Motor neuron (in vitro differentiated cells): ENCODE data around the gene BCAS3. TPM values are rescaled to one million over a fixed set of nuclear protein-coding genes. Genes with fewer than 3 reads are reported as not detected.

Source experiments
- ATAC-seq, 8 experiments: fragments of 200-7000 bp; cut with Tn5 transposase; replicated peaks in 6 of 8; 2 replicates each; pipeline ENCODE4 v1.8.0; 2021; ENCODE audit warnings: mild to moderate bottlenecking in 8 of 8, moderate library complexity in 8 of 8
- H3K27ac ChIP-seq, 2 donors: fragments of 250-450 bp; sonication (Bioruptor Pico); 2 replicates each; pipeline ENCODE4 v1.9.0; 2021; ENCODE audit warnings: antibody characterized with exemption in 2 of 2, mild to moderate bottlenecking in 2 of 2, moderate library complexity in 1 of 2
- H3K4me1 ChIP-seq, 2 donors: fragments of 250-450 bp; sonication (Bioruptor Pico); replicated peaks in 1 of 2; 2 replicates each; pipeline ENCODE4 v1.6.1; 2021; ENCODE audit warnings: antibody characterized with exemption in 2 of 2, mild to moderate bottlenecking in 2 of 2, moderate library complexity in 1 of 2
- H3K4me3 ChIP-seq, 5 donors: fragments of 250-450 bp; sonication (Bioruptor Pico); 2 replicates each; pipeline ENCODE4 v1.9.0; 2021; ENCODE audit warnings: antibody characterized with exemption in 5 of 5, mild to moderate bottlenecking in 5 of 5, moderate library complexity in 4 of 5
- WGBS, 10 experiments: fragments of 450-650 bp; shearing (Covaris generic); methylation state at CpG; one replicate each; pipeline ENCODE4 v1.0.0; 2022; 5-methylcytosine and 5-hydroxymethylcytosine counted together
- in situ Hi-C, 9 experiments: fragments of 400-800 bp; cut with MboI; loops; one replicate each; pipeline ENCODE4 v1.15.0; 2021; ENCODE audit warnings: low sequenced_read_pairs in 9 of 9, low pct_unique_long_range_greater_than_20kb in 2 of 9; ENCODE audit not compliant: unreplicated experiment in 9 of 9
- total RNA-seq, 8 experiments: library from RNA; unstranded; fragments of 300-600 nt; gene quantifications; 2 replicates each; pipeline versions ENCODE4 v1.2.3 to v1.2.4, GENCODE V29; 2022

The BCAS3 gene
- total RNA-seq, 8 experiments from 2014 or later = 18.1 to 45.4 (median 26.8) TPM

DNA sequence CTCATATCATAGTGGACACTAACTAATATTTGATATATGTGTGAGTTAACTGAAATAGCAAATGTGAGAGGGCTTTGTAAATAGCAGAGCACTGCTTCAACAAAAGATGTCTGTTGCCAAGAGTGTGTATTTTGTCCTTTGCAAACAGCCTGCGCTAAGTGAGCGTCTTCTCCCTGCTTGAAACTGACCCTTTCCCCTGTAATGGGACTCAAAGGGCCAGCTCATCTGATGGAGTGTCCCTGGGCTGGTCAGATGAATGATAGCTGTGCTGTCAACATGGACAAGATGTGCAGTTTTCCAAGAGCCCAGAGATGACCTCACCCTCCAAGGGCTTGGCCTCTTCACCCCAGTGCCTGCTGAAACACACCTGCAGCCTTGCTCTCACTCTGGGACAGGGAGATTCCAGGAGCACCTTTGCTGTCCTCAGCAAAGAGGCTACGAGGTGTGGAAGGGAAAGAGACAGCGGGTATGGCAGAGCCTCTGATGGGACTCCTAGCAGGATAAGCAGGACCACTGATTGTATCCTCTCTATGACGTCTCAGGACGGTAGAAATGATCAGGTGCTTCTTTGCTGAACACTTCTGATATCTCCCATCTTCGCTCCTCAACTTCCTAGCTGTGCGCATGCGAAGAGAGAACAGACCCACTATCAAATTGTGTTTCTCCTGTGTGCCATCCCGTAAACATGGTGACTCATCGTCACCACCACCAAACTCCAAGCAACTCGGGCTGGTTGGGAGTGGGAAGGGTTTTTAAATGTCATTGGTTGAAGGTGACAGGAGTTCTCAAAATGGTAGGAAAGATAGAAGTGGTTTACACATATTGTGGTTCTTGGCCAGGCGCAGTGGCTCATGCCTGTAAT lies 686.2 kb downstream of the BCAS3 start:
- Histone ChIP-seq H3K4me3 (no peak overlapping the region), H3K27ac (no peak overlapping the region), H3K4me1 (peaks cover 0 to 4% of the 10 kb centered on the region in 2 donors)
- 80 to 100% (median 98%) methylated on average over 1 to 8 of the region's 13 CpGs; no CpG with 5 or more reads in 2 of the 10 experiments for WGBS, 10 experiments
- in situ Hi-C loops = no loop called here
- peak in 1 of 8 experiments; percentile 18 for ATAC-seq

DNA sequence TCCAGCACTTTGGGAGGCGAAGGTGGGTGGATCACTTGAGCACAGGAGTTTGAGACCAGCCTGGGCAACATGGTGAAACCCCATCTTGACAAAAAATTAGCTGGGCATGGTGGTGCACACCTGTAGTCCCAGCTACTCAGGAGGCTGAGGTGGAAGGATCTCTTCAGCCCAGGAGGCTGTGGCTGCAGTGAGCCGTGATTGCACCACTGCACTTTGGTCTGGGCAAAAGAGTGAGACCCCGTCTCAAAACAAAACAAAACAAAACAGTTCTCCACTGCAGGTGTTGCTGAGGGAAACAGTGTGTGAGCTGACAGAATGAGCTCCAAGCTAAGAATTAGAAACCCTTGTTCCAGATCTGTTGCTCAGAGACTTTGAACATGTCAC lies 686.8 kb downstream of the BCAS3 start:
- Histone ChIP-seq H3K4me3 (no peak overlapping the region), H3K4me1 (peaks cover 4 to 11% of the 10 kb centered on the region in 2 donors), H3K27ac (no peak overlapping the region)
- no peak for ATAC-seq
- in situ Hi-C loops = no loop called here
- 97 to 100% (median 100%) methylated on average over 1 to 3 of the region's 3 CpGs; no CpG with 5 or more reads in 5 of the 10 experiments for WGBS, 10 experiments

DNA sequence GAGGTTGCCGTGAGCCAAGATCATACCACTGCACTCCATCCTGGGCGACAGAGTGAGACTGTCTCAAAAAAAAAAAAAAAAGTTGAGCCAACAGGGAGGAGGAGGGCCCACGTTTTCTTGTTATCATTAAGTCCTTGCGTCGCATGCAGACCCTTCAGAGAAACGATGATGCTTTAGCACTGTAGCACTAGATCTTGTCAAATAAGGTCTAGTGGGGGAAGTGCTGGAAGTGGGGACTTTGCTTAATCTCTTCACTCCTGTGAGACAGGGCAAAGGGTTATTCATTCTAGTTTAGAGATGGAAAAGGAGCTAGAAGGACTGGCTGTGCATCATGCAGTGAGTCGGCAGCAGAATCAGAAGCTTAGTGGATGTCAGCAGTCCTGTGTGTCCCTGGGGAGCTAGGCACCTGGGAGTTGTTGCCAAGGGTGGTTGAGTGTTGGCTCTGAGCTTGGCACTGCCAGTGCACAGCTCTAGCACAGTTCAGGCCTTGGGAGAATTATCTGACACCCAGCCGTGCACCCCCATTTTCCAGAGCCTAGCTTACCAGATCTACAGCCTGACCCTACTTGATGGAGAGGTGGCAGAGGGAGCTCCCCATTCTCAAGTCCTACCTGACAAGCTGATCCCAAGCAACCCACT lies 688.5 kb downstream of the BCAS3 start:
- in situ Hi-C loops = no loop called here

DNA sequence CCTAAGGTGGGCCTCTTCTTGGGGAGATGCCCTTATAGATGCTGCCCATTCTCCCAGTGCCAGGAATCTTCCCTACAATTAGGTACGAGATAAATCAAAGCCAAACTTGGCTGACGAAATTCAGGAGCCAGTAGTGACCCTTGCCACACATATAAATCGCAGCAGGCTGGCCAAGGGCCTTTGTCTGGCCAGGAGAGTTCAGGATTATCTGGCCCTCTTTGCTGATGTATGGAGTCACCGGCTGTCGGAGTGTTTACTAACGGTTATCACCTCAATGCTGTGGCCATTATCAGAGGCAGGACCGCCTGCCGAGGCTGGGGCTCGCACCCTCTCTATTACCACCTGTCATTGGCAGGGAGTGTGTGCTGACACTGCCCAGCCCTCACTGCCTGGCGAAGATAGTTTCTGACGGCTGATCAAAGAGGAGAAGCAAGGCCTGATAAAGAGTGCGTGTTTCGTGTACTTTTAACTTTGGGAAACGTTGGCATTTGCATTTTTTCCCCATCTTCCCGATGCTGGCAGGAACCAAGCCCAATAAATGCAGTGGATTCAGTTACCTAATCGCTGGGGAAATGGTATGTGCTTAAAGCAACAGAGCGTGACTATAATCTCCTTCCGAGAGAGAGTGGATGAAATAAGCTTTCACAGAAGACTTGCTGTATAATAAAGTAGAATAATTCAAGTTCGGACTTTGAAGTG lies 689.2 kb downstream of the BCAS3 start:
- 67 to 100% (median 73%) methylated on average over 2 to 14 of the region's 19 CpGs; no CpG with 5 or more reads in 3 of the 10 experiments for WGBS, 10 experiments
- Histone ChIP-seq H3K27ac (no peak overlapping the region), H3K4me1 (peaks cover 5 to 12% of the 10 kb centered on the region in 2 donors), H3K4me3 (no peak overlapping the region)
- in situ Hi-C loops = no loop called here
- peak in 3 of 8 experiments; percentile 23 to 55 (median 31) for ATAC-seq

More for the DNA sequence above, 688.5 kb downstream of the BCAS3 start:
- 70 to 100% (median 88%) methylated on average over 3 to 7 of the region's 8 CpGs; no CpG with 5 or more reads in 2 of the 10 experiments for WGBS, 10 experiments
- Histone ChIP-seq H3K4me1 (peaks cover 5 to 12% of the 10 kb centered on the region in 2 donors), H3K27ac (no peak overlapping the region), H3K4me3 (no peak overlapping the region)
- no peak for ATAC-seq

DNA sequence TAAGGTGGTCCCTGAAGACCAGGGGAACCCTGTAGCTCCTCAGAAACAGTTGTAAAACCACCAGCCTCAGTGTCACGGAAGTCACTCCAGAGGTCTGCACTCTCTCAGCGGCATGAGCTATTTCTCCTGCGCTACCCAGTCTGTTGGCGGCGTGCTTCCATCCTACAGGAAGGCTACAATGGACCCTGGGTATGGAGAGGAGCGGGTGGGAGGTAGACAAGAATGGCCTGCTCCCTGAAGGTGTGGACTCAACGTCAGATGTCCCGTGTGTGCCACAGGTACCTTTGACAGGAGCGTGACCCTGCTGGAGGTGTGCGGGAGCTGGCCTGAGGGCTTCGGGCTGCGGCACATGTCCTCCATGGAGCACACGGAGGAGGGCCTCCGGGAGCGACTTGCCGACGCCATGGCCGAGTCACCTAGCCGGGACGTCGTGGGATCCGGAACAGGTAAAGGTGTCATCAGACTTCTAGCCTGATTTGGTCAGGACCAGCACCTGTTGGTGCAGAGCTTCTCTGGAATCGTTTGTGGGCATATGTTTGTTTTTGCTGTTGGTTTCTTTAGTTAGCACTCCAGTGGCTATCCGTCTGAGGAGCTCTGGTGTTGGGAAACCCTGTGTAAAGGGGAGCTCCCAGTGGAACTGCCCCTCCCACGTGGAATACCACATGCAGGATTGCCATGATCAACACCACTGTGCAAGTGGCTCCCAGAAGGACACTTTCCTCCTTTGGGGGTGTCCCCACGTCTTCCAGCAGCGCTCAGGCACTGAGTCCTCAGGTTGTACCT lies 690.6 kb downstream of the BCAS3 start:
- in situ Hi-C loops = no loop called here
- Histone ChIP-seq H3K4me3 (no peak overlapping the region), H3K4me1 (peaks cover 5 to 12% of the 10 kb centered on the region in 2 donors), H3K27ac (no peak overlapping the region)
- WGBS, 10 experiments = 60 to 100% (median 94%) methylated on average over 1 to 6 of the region's 27 CpGs; no CpG with 5 or more reads in 4 of the 10 experiments
- no peak for ATAC-seq

DNA sequence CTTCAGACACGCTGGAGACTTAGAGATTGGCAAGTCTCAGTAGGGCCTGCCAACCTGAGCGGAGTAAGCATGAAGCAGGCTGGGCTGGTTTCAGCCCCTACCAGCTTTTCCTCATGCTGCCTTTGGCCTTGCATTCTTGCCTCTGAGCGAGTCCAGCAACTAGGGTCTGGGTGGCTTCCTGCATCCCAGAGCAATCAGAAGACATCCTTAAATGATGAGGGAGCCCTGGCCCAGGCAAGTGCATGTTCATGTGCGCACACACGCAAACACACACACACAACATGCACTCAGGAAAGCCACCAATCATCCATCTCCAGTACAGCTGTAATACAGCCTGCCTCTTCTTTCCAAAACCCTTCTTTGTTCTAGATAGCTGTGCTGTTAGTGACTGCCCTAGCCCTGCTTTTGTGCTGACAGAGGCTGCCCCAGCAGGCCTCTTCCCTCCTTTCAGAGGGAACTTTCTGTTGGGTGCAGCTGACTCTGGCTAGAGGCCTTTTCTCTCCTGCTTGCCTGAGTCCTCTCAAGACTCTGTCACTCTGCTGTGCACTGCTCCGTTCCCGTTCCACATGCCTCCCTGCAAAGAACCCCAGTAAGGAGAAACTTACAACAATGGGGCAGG lies 691.3 kb downstream of the BCAS3 start:
- WGBS, 10 experiments = 60 to 100% (median 100%) methylated on average over 1 to 2 of the region's 7 CpGs; no CpG with 5 or more reads in 5 of the 10 experiments
- peak in 5 of 8 experiments; percentile 68 to 90 (median 79) for ATAC-seq
- Histone ChIP-seq H3K4me3 (no peak overlapping the region), H3K27ac (peak overlapping the region in 1 of 2 donors; percentile 1), H3K4me1 (peaks cover 5 to 12% of the 10 kb centered on the region in 2 donors)
- in situ Hi-C loops = no loop called here

DNA sequence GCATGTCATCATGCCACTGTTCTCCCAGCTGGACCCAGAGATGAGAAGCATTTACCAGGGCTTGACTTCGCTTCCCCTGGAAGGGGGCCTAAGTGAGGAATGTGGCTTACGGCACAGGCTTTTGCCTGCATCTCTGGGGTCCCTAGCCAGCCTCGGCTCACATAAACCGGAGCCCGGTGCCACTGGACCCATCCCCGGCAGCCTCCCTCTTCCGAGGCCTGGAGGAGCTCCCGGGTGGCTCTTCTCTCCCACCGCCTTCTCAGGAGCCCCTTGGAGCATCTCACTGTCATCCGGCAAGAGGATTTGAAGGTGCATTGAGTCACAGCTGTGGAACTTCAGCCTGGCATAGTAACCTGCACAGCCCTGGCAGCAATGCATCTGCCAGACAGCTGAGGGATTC lies 692.1 kb downstream of the BCAS3 start:
- H3K4me1 ChIP-seq = peaks cover 5 to 12% of the 10 kb centered on the region in 2 donors
- H3K4me3 ChIP-seq = no peak overlapping the region
- ATAC-seq = no peak
- in situ Hi-C loops = no loop called here
- WGBS, 10 experiments = 83 to 100% (median 91%) methylated on average over 1 to 6 of the region's 10 CpGs; no CpG with 5 or more reads in 3 of the 10 experiments
- H3K27ac ChIP-seq = no peak overlapping the region

DNA sequence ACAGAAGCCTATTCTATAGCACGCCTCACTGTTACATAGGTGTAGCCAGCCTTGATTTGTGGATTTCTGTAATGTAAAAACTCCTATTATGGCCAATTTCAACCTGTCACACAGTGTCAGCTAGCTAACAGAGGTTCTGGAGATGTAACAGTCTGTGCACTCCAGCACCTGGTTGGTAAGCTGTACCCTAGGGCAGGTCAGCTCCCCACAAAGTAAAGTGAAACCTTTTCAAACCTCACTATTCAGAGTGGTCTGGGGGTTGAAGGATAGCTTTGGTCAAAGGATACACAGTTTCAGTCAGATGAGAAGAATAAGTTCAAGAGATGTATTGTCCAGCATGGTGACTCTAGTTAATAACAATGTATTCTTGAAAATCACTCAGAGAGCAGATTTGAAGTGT lies 693.5 kb downstream of the BCAS3 start:
- Histone ChIP-seq H3K4me1 (peaks cover 5 to 12% of the 10 kb centered on the region in 2 donors), H3K4me3 (no peak overlapping the region), H3K27ac (no peak overlapping the region)
- in situ Hi-C loops = no loop called here
- ATAC-seq = no peak
- 100% methylated on average over 1 of the region's 1 CpG; no CpG with 5 or more reads in 7 of the 10 experiments for WGBS, 10 experiments

DNA sequence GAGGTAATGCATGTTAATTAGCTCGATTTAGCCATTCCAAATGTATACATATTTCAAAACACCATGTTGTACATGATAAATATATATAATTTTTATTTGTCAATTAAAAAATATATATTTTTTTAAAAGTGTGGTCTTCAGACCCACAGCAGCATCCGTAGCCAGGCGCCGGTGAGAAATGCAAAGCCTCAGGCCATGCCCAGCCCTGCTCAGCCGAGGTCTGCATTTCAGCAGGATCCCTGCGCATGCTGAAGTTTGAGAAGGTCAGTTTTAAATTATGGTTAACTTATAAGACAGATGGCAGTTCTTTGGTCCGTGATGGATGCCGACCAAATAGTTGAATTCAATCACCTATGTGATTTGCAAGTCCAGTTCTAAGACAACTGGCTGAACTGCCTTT lies 694.0 kb downstream of the BCAS3 start:
- WGBS, 10 experiments = 38 to 100% (median 92%) methylated on average over 1 to 8 of the region's 8 CpGs; no CpG with 5 or more reads in 1 of the 10 experiments

DNA sequence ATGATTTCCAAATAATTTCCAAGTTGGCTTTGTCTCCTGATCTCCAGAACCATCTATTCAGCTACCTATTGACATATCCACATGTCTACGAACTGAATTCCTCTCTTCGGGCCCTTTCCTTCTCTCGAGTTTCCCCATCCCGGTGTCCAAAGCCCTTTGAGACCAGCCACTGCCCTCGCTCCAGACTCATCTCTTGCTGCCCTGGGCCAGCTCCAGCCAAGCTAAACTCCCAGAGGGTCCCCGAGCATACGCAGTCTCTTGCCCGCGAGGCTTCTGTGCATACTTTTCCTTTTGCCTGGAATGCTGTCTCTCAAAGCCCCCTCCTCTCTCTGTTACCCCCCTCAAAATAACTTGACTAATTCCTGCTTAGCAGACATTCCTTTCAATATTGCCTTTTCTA lies 694.8 kb downstream of the BCAS3 start:
- no peak for ATAC-seq
- H3K4me1 ChIP-seq = peaks cover 5 to 12% of the 10 kb centered on the region in 2 donors
- in situ Hi-C loops = no loop called here
- no peak overlapping the region for H3K27ac ChIP-seq
- no peak overlapping the region for H3K4me3 ChIP-seq
- 80 to 100% (median 93%) methylated on average over 1 to 9 of the region's 9 CpGs; no CpG with 5 or more reads in 1 of the 10 experiments for WGBS, 10 experiments

More for the DNA sequence above, 694.0 kb downstream of the BCAS3 start:
- ATAC-seq = no peak
- Histone ChIP-seq H3K4me3 (no peak overlapping the region), H3K4me1 (peaks cover 5 to 12% of the 10 kb centered on the region in 2 donors), H3K27ac (no peak overlapping the region)
- in situ Hi-C loops = no loop called here

DNA sequence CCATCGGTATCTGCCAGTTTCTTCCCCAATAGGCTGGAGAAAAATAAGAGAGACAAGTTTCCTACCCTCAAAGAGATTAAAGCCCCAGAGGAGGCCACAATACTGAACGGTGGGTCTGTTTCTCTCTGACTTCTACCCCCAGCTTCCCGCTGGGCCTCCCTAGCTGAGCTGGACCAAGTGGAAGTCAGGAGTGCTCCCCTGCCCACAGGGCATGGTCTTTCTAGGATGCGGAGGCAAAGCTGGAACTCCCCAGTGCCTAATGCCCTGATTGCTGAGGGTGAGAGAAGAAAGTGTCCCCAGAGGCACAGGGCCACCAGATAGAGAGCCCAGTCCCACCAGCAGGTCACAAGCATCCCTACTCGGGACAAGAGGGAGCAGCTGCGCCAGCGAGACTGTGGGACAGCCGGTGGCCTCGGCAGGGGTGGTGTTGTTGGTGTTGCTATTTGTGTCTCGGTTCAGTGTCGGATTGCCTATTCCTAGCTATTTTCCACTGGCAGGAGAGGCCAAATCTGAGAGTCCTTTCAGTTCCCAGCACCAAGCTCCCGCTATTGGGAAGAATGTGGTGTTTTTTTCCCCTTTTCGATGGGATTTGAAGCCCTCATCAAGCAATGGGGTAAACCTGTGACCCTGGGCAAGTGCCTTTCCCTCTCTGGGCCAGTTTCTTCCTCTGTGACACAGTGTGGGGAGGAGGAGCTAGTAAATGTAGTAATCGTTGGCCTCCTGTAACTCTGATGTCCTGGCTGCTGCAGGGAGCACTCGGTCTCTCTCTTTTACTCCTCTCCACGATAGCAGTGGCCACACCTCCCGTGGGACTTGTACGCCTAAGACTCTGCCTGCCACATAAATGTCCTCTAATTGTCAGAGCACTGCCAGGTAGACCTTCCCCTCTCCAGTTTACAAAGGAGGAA lies 699.5 kb downstream of the BCAS3 start:
- WGBS, 10 experiments = 66 to 100% (median 84%) methylated on average over 1 to 13 of the region's 18 CpGs
- H3K27ac ChIP-seq = no peak overlapping the region
- no peak overlapping the region for H3K4me3 ChIP-seq
- peaks cover 7 to 9% of the 10 kb centered on the region in 2 donors for H3K4me1 ChIP-seq
- in situ Hi-C loops = loop anchor here in 6 of 9 experiments (25.0 kb wide), 3 partner anchors 365 to 665 kb away; no protein-coding TSS in a partner anchor
- no peak for ATAC-seq
